ENCODE results near the gene TM9SF3.
"Not testable (repeated sequence)": the region's sequence is repeated elsewhere in the genome, so short reads cannot be mapped to it uniquely, and the experiment has no call there.

Gene TM9SF3

GRCh38 chr10:96598846-96599245 is 12.0 kb upstream of the TM9SF3 start:
- DNase-seq: no peak

DNA sequence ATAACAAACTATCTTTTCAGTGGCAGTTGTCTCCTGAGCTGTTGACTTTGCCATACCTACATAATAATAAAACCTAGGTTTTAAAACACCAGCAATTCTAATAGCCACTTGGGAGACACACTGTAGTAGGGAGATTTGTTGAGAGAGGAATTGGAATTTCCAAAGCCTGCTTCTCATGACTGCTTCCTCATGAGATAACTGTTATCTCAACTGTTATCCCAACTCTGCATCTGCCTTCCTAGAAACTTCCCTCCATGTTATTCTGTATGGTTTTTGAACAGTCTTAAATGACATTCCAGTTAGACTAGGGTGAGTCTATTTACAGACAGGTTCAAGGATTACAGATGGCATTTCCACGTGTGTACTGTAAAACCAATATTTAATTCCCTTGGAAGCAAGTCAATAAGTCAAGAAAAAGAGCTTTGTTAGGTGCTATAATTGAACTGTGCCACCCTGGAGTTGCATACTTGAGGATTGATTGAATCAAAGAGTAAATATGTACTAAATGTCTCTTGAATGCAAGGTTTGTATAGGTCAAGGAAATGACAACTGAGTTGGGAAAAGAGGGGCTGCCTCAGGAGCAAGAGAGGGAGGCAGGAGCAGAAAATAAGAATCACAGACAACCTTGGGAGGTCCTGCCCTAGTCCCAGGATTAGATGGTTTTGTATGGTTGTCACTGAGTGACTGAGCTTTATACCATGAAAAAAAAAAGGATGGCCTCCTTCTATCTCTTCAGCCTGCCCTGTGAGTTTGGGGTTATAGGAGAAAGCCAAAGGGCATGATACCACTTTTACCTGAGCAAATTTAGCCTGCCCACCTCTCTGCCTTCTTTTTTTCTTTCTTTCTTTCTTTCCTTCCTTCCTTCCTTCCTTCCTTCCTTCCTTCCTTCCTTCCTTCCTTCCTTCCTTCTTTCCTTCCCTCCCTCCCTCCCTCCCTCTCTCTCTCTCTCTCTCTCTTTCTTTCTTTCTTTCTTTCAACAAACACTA is 9.9 kb upstream of the TM9SF3 start:
- no peak for DNase-seq

DNA sequence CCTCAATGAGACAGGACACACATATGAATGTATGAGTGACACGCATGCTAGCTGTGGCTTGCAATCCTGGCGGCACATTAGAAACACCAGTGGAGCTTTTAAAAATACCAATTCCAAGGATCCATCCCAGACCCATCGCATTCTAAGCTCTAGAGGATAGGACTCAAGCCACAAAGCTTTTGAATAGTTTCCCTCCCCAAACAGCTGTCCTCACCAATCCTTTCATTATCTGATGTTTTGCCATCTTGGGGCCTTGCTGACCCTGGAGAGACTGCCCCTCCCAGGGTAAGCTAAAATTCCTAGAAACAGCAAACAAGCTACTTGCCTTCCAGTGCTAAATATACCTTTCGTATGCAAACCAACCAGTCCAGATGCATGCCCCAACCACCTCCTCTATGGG is 8.9 kb upstream of the TM9SF3 start:
- no peak for DNase-seq

DNA sequence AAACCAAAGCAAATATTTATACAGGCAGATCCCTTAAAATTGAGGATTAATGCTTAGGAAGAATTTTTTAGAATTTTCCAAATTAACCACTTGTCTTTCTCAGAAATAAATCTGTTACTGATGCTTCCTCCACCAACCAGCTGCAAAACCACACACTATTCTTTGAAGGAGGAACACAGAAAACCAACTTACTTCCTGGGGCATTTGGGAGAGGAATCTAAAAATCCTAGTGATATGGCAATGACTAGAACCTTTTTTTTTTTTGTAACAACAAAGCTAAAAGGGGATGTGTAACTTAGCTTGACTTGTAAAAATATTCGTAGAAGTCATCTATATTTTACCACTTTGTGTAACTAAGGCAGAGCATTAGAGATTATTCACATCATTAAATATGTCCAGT is 5.1 kb upstream of the TM9SF3 start:
- no peak for DNase-seq

- DNase-seq: no peak
These were observed 2.0 kb upstream of the TM9SF3 start for GRCh38 chr10:96588616-96589419.

GRCh38 chr10:96588060-96588554 is 1.3 kb upstream of the TM9SF3 start:
- no peak for DNase-seq

DNA sequence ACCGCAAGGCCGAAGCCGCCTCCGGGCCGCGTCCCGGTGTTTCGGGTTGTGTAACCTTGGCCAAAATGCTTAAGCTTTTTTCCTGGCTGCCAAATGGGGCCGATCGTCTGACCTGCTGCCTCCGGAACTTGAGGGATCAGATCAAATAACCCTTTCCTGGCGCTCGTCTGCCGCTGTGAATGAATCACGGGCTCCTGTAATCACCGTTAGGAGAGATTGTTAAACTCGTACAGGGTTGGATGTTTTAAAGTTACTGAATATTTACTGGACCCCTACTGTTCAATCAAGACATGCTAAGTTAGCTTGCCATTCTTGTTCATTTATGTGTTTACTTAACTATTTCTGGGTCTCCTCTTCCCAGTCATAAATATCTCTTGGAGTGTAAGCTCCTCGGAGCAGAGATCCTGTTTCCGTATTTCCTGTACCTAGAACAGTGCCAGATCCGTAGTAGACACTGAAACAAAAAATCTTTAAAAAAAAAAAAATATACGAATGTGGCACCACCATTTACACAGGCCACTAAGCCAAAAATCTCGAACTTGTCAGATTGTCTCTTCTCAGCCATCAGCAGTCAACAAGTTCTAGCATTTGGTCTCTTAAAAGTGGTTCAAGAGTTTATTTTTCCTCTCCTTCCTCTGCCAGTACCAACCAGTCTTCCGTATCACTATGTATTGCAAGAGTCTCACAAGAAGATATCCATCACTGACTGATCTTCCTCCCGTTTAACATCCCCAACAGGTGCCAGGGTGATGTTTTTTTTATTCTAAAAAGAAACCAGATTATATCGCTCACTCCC is 650 bp upstream of the TM9SF3 start:
- no peak for DNase-seq

DNA sequence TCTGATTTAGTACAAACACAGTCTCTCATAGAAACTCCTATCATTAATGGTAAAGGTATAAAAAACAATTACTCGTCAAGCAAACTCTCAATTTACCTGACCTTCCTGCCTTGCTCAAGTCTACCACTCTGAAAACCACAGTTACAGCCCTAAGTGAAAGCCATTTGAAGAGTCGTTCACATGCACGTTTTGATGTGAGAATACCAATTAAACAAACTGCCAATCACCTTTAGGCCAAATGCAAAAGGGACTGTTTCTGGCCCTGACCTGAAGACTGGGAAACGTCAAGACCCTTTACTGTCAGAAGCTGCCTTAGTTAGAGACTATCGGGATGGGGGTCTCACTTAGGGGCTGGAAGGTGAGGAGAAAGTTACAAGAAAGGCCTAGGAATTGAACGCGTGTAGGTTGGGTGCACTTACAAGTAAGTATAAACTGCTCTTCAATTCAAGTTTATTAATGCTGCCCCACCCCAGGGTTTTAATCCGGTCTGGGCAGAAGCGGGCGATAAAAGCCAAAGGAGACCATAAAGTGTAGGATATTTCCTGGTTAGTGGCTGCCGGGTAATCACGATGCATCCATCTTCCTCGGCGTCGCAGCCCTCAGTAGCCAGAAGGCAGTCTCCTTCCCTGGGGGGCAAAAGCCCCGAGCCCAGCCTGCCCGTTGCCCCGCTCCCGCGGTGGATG is 935 bp downstream of the TM9SF3 start:
- DNase-seq: no peak

GRCh38 chr10:96584474-96584873 is 2.3 kb downstream of the TM9SF3 start:
- DNase-seq: no peak

DNA sequence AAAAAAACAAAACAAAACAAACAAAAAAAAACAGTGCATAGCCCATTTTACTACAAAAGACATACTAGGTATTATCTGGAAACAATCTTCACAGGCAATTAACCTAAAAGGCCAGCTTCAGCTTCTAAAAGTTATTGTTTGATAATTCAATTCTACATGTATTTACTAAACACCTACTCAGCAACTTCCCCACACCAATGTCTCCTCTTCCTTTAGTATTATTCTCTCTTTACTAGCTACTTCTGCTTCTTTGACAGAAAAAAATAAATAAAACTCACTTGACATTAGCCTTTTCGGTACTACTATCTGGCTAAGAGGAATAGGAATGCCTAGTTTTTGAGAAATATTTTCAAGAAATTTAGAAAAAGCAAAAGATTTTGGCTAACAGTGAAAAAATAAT is 2.8 kb downstream of the TM9SF3 start:
- no peak for DNase-seq

DNA sequence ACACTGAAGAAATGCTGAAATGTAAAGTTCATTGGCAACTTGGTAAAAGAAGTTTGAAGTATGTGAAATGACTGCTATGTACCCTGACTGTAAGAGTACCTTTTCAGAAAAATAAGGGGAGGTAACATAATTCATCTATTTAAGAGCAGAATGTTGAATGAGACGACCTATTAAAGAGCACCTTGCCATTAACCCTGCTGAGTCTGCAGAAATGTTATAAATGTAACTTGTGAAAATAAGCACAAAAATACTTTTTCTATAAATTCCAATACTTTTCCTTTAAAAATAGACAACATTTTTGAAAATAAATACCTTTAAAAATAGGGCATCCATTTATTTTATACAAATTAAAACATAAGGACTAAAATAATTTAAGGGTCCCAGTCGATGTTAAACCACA is 7.7 kb downstream of the TM9SF3 start:
- DNase-seq: no peak

GRCh38 chr10:96578633-96579032 is 8.2 kb downstream of the TM9SF3 start:
- no peak for DNase-seq

DNA sequence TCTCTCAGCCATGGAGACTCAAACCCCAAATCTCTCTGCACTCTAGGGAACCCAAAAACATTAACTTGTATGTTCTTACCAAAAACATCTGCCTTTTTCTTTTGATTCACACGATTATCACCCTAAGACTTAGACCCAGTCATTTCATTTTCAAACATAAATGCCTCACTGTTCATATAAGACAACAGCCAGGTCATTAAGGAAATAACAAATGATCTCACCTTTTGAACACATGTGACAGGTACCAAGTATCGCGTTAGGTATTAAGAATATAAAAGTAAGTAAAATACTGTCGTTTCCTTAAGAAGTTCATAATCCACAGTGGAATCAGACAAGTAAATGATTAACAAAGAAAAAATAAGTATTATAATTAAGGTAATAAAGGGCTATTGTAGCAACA is 8.8 kb downstream of the TM9SF3 start:
- no peak for DNase-seq

- no peak for DNase-seq
These were observed 9.7 kb downstream of the TM9SF3 start for GRCh38 chr10:96577069-96577468.

GRCh38 chr10:96576277-96576980 is 10.4 kb downstream of the TM9SF3 start:
- DNase-seq: no peak

GRCh38 chr10:96574564-96574963 is 12.2 kb downstream of the TM9SF3 start:
- not testable (repeated sequence) for DNase-seq

DNA sequence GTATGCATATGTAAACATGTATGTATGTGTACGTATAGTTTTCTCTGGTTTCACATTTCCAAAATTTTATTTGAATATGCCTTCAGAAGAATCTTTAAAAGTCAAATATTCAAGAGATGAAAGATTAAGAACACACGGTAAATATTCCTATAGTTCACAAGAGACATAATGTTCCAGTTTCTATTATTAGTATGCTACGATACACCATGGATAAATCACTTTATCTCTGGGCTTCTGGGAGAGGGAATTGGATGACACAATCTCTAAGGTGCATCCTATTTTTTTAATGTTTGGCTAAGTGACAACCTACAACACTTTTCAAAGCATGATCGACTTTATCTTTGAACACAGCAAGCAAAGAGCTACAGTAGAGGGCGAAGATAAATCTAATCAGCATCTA is 13.8 kb downstream of the TM9SF3 start:
- no peak for DNase-seq

DNA sequence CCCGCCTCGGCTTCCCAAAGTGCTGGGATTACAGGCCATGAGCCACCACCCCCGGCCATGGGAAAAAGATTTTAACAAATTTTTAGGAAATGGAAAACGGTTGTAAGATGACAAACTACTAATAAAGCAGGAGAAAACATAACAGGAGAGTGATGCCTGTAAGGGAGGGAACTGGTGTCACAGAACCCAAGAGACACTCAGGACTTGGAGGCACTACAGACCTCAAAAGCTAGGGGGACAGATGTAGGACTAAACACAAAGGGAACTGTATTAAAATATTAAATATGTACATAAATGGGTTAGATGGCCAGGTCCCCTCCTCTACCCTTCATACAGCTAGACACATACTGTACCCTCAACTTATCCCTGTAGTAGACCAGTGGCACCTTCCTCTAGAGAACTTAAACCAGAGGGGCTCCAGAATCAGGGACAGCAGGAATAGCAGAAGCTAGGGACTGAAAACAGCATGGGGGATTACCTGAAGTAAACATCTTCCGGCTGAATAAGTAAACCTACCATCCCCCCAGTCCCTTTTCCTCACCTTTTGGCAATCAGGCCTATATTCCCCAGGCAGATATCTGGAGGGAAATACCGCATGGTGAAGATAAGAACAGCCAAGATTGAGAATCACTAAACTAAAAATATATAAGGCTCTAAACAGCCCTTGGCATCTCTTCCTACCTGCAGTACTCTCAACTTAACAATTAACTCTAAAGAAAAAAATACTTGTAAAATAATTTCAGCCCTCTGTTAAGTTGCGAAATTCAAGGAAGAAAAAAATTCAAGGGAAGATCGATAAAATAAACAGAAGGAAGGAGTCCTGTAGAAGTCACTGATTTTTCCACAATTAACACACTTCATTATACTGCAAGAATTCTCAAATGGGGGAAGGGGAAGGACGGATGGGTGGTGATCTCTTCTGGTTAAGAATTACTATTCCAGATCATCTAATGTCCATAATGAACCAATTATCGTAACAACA is 15.5 kb downstream of the TM9SF3 start:
- no peak for DNase-seq

- DNase-seq: no peak
These were observed 16.3 kb downstream of the TM9SF3 start for GRCh38 chr10:96570511-96570910.

DNA sequence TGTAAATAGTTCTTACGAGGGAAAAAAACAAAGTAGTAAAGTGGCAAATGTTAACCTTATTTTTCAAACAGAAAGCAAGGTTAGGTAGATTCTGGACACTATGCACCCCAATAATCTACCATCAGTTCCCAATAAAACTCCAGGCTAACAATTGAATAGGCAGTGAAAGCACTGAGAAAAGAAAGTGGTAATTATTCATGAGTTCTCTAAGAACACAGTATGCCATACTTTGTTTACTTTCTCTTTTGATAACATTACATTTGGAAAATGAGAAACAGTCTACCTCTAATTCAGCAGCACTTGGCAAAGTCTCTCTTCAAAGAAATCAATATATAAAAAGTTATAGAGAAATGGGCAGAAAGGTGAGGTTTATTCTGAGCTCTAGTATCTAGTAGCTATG is 18.4 kb downstream of the TM9SF3 start:
- DNase-seq: no peak
